Adrenal gland (tissue), 12 donors: ENCODE data around the gene EXOC6. TPM values are rescaled to one million over a fixed set of nuclear protein-coding genes. Genes with fewer than 3 reads are reported as not detected.

Experiments
- DNase-seq, 7 donors: peaks; one replicate each; pipeline ENCODE4 v3.0.0-alpha.2; 2019 to 2020
- H3K27ac ChIP-seq, 5 donors: fragments of 200-600 bp; sonication (generic) in 4 of 5; 1 replicate in 3 of 5; 2 replicates in 2 of 5; pipeline versions ENCODE4 v1.5.1 to v1.8.0; 2016 to 2020; ENCODE audit warnings: mild to moderate bottlenecking in 1 of 5
- H3K27me3 ChIP-seq: fragments of 200-600 bp; 2 replicates; pipeline ENCODE4 v1.8.0; 2021
- H3K36me3 ChIP-seq, 2 donors: fragments of 200-600 bp; replicated peaks in 1 of 2; 1 replicate in 1 of 2; 2 replicates in 1 of 2; pipeline versions ENCODE4 v1.5.1 to v1.8.0; 2018 to 2022
- H3K4me1 ChIP-seq, 2 donors: fragments of 200-600 bp; replicated peaks in 1 of 2; 1 replicate in 1 of 2; 2 replicates in 1 of 2; pipeline versions ENCODE4 v1.5.1 to v1.8.0; 2018 to 2021
- H3K4me3 ChIP-seq, 4 donors: fragments of 200-600 bp; sonication (generic) in 3 of 4; one replicate each; pipeline ENCODE4 v1.5.1; 2016 to 2018
- H3K9me3 ChIP-seq, 3 donors: fragments of 200-600 bp; sonication (generic) in 1 of 3; replicated peaks in 1 of 3; 1 replicate in 2 of 3; 2 replicates in 1 of 3; pipeline versions ENCODE4 v1.5.1 to v1.8.0; 2016 to 2021
- CTCF ChIP-seq, 6 experiments: fragments of 450-650 bp in 4 of 6; fragments of 200-600 bp in 2 of 6; sonication (generic) in 1 of 6; IDR thresholded peaks; 1 replicate in 5 of 6; 2 replicates in 1 of 6; pipeline versions ENCODE4 v1.5.1 to v1.8.0; 2016 to 2021; ENCODE audit warnings: antibody characterized with exemption in 6 of 6, mild to moderate bottlenecking in 2 of 6, moderate library complexity in 1 of 6
- POLR2A ChIP-seq, 2 donors: fragments of 450-650 bp; IDR thresholded peaks; one replicate each; pipeline ENCODE4 v1.6.1; 2017; ENCODE audit warnings: antibody characterized with exemption in 2 of 2, mild to moderate bottlenecking in 2 of 2, moderate library complexity in 1 of 2
- WGBS, 4 donors: extraction: QIAGEN DNeasy Blood & Tissue Kit in 2 of 4; methylation state at CpG; one replicate each; pipeline versions ENCODE4 v1.1.5 to v1.1.7; 2013 to 2017; 5-methylcytosine and 5-hydroxymethylcytosine counted together
- intact Hi-C, 2 donors: fragments of 100-400 bp; cut with DNase I; formaldehyde crosslinking; loops; one replicate each; pipeline versions ENCODE4 v1.14.1 to v1.15.0; 2022 to 2023
- polyA plus RNA-seq, 3 donors: library from polyadenylated mRNA; stranded (reverse); fragments of 200-250 nt in 2 of 3; fragments of 350-450 nt in 1 of 3; fragmentation: Illumina TruSeq in 1 of 3; extraction: RNeasy Lipid Tissue Mini Kit (QIAGEN cat#74804) in 1 of 3; gene quantifications; one replicate each; pipeline ENCODE4 v1.2.3, GENCODE V29; 2013 to 2014
- total RNA-seq, 9 donors: library from RNA; depleted of rRNA in 4 of 9; stranded (reverse); fragments of >200 nt in 4 of 9; fragments of 120-200 nt in 1 of 9; fragmentation: NEBNext Ultra II Directional in 1 of 9; extraction: Animal tissue kit (Norgen Biotek cat#: 25700) in 1 of 9; gene quantifications; one replicate each; pipeline versions ENCODE4 v1.1.0 to v1.2.4, GENCODE V29; 2013 to 2023
- donor health status: healthy with polysubstance abuse.
- donor health status: Bipolar disorder and iron deficiency.
- donor health status: DM: yes; HTN: yes; CAD: no.
- donor health status: DM: no; HTN: no; CAD: no.
- donor health status: DM: no; HTN: no; CAD: no.
- donor health status: DM: yes; HTN: yes; CAD: no.

EXOC6 gene
- total and polyA plus RNA-seq, 12 donors: 7.1 to 60.1 (median 25.7) TPM

DNA sequence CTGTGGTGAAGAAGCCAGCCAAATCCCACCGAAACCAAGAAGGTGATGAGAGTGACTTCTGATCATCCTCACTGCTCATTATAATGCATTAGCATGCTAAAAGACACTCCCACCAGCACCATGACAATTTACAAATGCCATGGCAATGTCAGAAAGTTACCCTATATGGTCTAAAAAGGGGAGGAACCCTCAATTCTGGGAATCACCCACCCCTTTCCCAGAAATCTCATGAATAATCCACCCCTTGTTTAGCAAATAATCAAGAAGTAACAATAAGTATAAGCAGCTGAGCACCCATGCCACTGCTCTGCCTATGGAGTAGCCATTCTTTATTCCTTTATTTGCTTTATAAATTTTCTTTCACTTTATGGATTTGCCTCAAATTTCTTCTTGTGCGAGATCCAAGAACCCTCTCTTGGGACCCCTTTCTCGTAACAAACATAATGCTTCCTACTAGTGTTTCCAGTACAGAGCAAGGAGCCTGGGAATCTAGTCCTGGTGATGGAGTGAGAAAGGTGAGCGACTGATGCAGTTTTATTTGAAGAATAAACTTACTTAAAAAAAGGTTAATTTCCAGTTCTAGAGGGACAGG, 18.4 kb upstream of the EXOC6 start:
- peak overlapping the region in 2 of 5 donors; percentile 1 to 37 for H3K27ac ChIP-seq
- H3K4me1 ChIP-seq: peaks cover 17 to 32% of the 10 kb centered on the region in 2 donors
- H3K9me3 ChIP-seq: no peaks in the 10 kb centered on the region
- WGBS, 4 donors: 71 to 83% (median 79%) methylated on average over 4 of the region's 4 CpGs
- no peaks in the 10 kb centered on the region for H3K27me3 ChIP-seq
- no peak for DNase-seq
- intact Hi-C loops: no loop called here
- no peaks in the 10 kb centered on the region for H3K36me3 ChIP-seq
- no peak for TF ChIP-seq POLR2A (IDR thresholded peaks at IDR 0.05)
- TF ChIP-seq CTCF (IDR thresholded peaks at IDR 0.05): no peak
- no peak overlapping the region for H3K4me3 ChIP-seq

DNA sequence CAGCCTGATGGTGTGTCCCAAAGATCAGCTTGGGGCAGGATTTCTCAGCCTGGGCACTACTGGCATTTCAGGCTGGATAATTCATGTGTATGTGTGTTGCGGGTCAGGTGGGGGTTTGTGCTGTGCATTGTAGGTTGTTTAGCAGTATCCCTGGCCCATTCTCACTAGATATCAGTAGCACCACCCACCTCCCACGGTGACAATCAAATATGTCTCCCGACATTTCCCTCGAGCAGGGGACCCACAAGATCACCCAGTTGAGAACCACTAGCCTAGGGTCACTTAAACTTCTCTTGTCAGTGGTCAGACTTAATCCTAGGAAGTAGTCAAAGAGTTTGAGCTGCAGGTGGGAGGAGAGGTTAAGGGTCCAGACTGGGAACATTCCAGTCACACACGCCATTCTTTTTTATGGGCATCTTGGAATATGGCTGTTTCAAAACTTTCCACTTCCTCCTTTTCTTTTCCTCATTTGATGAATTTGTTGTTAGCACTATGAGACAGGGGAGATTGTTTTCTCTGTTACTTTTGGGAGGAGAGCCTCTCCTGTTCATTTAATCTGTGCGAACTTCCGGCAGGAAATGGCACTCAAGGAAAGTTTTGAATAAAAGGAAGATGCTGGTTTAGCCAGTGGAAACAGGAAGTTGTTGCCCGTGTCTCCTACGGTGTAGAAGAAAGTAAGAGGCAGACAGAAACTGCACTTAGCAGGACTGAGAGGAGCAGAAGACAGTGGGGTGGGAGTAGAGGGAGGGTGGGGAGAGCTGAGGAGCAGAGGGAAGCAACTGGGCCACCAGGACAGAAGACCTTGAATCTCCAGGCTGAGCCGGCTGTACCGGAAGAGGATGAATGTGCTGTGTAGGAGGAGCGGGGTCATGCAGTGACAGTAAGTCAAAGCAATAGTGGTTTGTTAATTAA, 17.6 kb upstream of the EXOC6 start:
- H3K9me3 ChIP-seq: no peaks in the 10 kb centered on the region
- no peaks in the 10 kb centered on the region for H3K27me3 ChIP-seq
- H3K36me3 ChIP-seq: no peaks in the 10 kb centered on the region
- peak overlapping the region in 1 of 4 donors; percentile 32 for H3K4me3 ChIP-seq
- TF ChIP-seq CTCF (IDR thresholded peaks at IDR 0.05): no peak
- no peak for TF ChIP-seq POLR2A (IDR thresholded peaks at IDR 0.05)
- DNase-seq: peak; percentile 42 to 69 (median 55)
- peaks cover 19 to 32% of the 10 kb centered on the region in 2 donors for H3K4me1 ChIP-seq
- H3K27ac ChIP-seq: peak overlapping the region in 3 of 5 donors; percentile 52 to 75 (median 53)
- intact Hi-C loops: no loop called here
- WGBS, 4 donors: 38 to 50% (median 46%) methylated on average over 11 to 12 of the region's 12 CpGs

DNA sequence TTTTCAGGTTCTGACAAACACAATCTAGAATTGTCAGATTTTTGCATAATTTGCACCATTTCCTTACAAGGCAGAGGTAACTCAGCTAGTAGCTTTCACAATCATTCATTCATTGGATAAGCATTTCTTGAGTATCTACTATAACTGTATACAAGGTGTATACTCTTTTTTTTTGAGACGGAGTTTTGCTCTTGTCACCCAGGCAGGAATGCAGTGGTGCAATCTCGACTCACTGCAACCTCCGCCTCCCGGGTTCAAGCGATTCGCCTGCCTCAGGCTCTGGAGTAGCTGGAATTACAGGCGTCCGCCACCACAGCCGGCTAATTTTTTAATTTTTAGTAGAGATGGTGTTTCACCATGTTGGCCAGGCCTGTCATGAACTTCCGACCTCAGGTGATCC, 16.2 kb upstream of the EXOC6 start:
- Histone ChIP-seq H3K9me3 (no peaks in the 10 kb centered on the region), H3K27me3 (no peaks in the 10 kb centered on the region), H3K4me3 (no peak overlapping the region), H3K27ac (no peak overlapping the region), H3K36me3 (no peaks in the 10 kb centered on the region), H3K4me1 (peaks cover 19 to 24% of the 10 kb centered on the region in 2 donors)
- TF ChIP-seq CTCF (IDR thresholded peaks at IDR 0.05): no peak
- intact Hi-C loops: no loop called here
- 96 to 99% (median 97%) methylated on average over 10 of the region's 10 CpGs for WGBS, 4 donors
- no peak for DNase-seq

DNA sequence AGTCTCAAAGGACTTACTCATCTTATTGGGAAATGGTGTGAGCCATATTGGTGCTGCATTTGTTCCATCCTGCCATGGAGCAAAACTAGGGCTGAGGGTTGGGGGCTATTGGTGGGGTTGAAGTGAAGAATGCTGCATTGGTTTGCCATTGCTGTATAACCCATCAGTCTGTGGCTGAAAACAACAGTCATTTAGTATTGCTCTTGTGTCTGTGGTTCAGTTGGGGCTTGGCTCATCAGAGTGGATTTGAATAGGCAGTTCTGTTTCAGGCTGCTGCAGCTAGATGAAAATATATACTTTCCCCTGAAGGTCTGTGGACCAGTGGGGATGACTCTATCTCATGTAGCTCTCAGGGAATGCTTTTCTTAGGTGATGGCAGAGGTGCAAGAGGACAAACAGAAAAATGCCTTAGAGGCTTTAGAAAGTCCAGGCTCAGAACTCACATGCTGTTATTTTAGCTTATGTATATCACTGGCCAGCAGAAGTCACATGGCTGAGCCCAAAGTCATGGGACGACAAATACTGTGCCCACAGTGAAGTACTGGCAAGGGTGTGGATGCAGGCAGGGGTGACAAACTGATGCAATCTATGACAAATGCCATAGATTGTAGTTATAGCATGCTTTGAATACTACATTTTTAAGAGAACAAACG, 15.2 kb upstream of the EXOC6 start:
- H3K27me3 ChIP-seq: no peaks in the 10 kb centered on the region
- WGBS, 4 donors: 62 to 79% (median 64%) methylated on average over 2 of the region's 2 CpGs
- no peaks in the 10 kb centered on the region for H3K9me3 ChIP-seq
- H3K27ac ChIP-seq: no peak overlapping the region
- TF ChIP-seq CTCF (IDR thresholded peaks at IDR 0.05) (no peak), POLR2A (IDR thresholded peaks at IDR 0.05) (no peak)
- intact Hi-C loops: no loop called here
- DNase-seq: no peak
- H3K4me1 ChIP-seq: peaks cover 19 to 24% of the 10 kb centered on the region in 2 donors
- no peak overlapping the region for H3K4me3 ChIP-seq
- H3K36me3 ChIP-seq: no peaks in the 10 kb centered on the region
